OCI-LY3 (cell line): ENCODE data around the gene BAG2.

Experiments used
- CTCF ChIP-seq: fragments of 200-600, 300-600 bp; sonication (generic); IDR thresholded peaks from 2 replicates; pipeline ENCODE4 v1.5.1; 2014; ENCODE audit warnings: antibody characterized with exemption, low read length, low read depth
- EZH2phosphoT487 ChIP-seq: fragments of 200-600 bp; shearing (Covaris generic); IDR thresholded peaks from 2 replicates; pipeline ENCODE4 v1.6.1; 2018; ENCODE audit warnings: antibody characterized with exemption, mixed run types, low read depth

- TF ChIP-seq CTCF (no peak), EZH2phosphoT487 (no peak)
Observed at GRCh38 chr6:57137350-57137749, 34.8 kb upstream of the BAG2 start.
